ENCODE results near the gene LITAFD. TPM values are rescaled to one million over a fixed set of nuclear protein-coding genes. Genes with fewer than 3 reads are reported as not detected.
A peak's percentile ranks its signal among the peaks of the same experiment; 100 is the strongest.

The LITAFD gene
- total and polyA plus RNA-seq, 9 of the 15 experiments (the other 6 are each of a cell fraction or from before 2014, with no cell fraction given), result not detected

- TF ChIP-seq THAP7 (CRISPR knock-in tag; IDR thresholded peaks at IDR 0.05) (no peak), ADNP (tag; IDR thresholded peaks at IDR 0.05) (no peak), CREB5 (CRISPR knock-in tag; IDR thresholded peaks at IDR 0.05) (no peak), ZNF75A (CRISPR knock-in tag; IDR thresholded peaks at IDR 0.05) (no peak), ELF2 (CRISPR knock-in tag; IDR thresholded peaks at IDR 0.05) (no peak), ZBTB7A (IDR thresholded peaks at IDR 0.05; ENCODE audit: borderline replicate concordance, control insufficient read depth, low read depth, low read length) (0 out of 2 replicates have a peak, but pooled peaks have one; percentile 9), ILK (tag; IDR thresholded peaks at IDR 0.05; ENCODE audit: borderline replicate concordance, low read depth) (no peak), KLF6 (CRISPR knock-in tag; IDR thresholded peaks at IDR 0.05; ENCODE audit: borderline replicate concordance) (no peak)
These were observed 19.6 kb upstream of the LITAFD start (continued) for GRCh38 chr16:8862309-8863130.
